Gastrocnemius medialis (tissue), 4 donors: ENCODE measurements around the gene ABHD17A. TPM values are rescaled to one million over a fixed set of nuclear protein-coding genes. Genes with fewer than 3 reads are reported as not detected.
"Not testable (repeated sequence)": the region's sequence is repeated elsewhere in the genome, so short reads cannot be mapped to it uniquely, and the experiment has no call there.

ENCODE experiments used
- ATAC-seq, 2 donors: fragments of 150-250 bp; one replicate each; pipeline ENCODE4 v1.9.1; 2016
- DNase-seq, 2 donors: peaks; one replicate each; pipeline ENCODE4 v3.0.0-alpha.2; 2019
- H3K27ac ChIP-seq, 4 donors: fragments of 200-600 bp; sonication (generic); 1 replicate in 1 of 4; 2 replicates in 3 of 4; pipeline ENCODE4 v1.5.1; 2016 to 2018; ENCODE audit warnings: mild to moderate bottlenecking in 2 of 4, moderate library complexity in 1 of 4
- H3K27me3 ChIP-seq, 3 donors: fragments of 200-600 bp; sonication (generic) in 2 of 3; 1 replicate in 1 of 3; 2 replicates in 2 of 3; pipeline versions ENCODE4 v1.5.1 to v1.6.0; 2016 to 2019; ENCODE audit warnings: mild to moderate bottlenecking in 1 of 3, moderate library complexity in 1 of 3
- H3K36me3 ChIP-seq, 2 donors: fragments of 200-600 bp; sonication (generic) in 1 of 2; one replicate each; pipeline ENCODE4 v1.5.1; 2017 to 2018
- H3K4me1 ChIP-seq, 2 donors: fragments of 200-600 bp; sonication (generic) in 1 of 2; one replicate each; pipeline ENCODE4 v1.5.1; 2016 to 2017; ENCODE audit warnings: mild to moderate bottlenecking in 2 of 2
- H3K4me3 ChIP-seq, 4 donors: fragments of 200-600 bp; sonication (generic) in 3 of 4; 1 replicate in 1 of 4; 2 replicates in 3 of 4; pipeline ENCODE4 v1.5.1; 2016 to 2019; ENCODE audit warnings: mild to moderate bottlenecking in 2 of 4
- H3K9me3 ChIP-seq, 3 donors: fragments of 200-600 bp; sonication (generic) in 2 of 3; 1 replicate in 1 of 3; 2 replicates in 2 of 3; pipeline ENCODE4 v1.5.1; 2016 to 2019
- POLR2A ChIP-seq, 2 donors: fragments of 450-650 bp; IDR thresholded peaks; one replicate each; pipeline ENCODE4 v1.6.1; 2017; ENCODE audit warnings: antibody characterized with exemption in 2 of 2, mild to moderate bottlenecking in 2 of 2, moderate library complexity in 2 of 2
- in situ Hi-C, 4 donors: fragments of 200-750 bp; cut with MboI; loops; one replicate each; pipeline versions ENCODE4 v1.15.0 to v1.8.0; 2017; ENCODE audit warnings: low sequenced_read_pairs in 4 of 4
- intact Hi-C: fragments of 100-400 bp; cut with DNase I; formaldehyde crosslinking; loops from one replicate; pipeline ENCODE4 v1.15.1; 2023; ENCODE audit warnings: low total_unique reads
- total RNA-seq, 4 donors: library from RNA; depleted of rRNA; stranded (reverse); fragments of >200 nt; gene quantifications; one replicate each; pipeline versions ENCODE4 v1.1.0 to v1.2.3, GENCODE V29; 2016
- TF ChIP-seq, protein P1 (sequence below), 5 experiments: fragments of 450-650 bp in 3 of 5; fragments of 200-600 bp in 2 of 5; sonication (generic) in 2 of 5; IDR thresholded peaks in 4 of 5; conservative IDR thresholded peaks in 1 of 5; 1 replicate in 4 of 5; 2 replicates in 1 of 5; pipeline ENCODE4 v1.5.1; 2016 to 2019; ENCODE audit warnings: antibody characterized with exemption in 5 of 5, mild to moderate bottlenecking in 3 of 5, moderate library complexity in 3 of 5

ABHD17A gene
- 10 to 100 TPM; 49.4 to 87.7 (median 70.8) TPM for total RNA-seq

DNA sequence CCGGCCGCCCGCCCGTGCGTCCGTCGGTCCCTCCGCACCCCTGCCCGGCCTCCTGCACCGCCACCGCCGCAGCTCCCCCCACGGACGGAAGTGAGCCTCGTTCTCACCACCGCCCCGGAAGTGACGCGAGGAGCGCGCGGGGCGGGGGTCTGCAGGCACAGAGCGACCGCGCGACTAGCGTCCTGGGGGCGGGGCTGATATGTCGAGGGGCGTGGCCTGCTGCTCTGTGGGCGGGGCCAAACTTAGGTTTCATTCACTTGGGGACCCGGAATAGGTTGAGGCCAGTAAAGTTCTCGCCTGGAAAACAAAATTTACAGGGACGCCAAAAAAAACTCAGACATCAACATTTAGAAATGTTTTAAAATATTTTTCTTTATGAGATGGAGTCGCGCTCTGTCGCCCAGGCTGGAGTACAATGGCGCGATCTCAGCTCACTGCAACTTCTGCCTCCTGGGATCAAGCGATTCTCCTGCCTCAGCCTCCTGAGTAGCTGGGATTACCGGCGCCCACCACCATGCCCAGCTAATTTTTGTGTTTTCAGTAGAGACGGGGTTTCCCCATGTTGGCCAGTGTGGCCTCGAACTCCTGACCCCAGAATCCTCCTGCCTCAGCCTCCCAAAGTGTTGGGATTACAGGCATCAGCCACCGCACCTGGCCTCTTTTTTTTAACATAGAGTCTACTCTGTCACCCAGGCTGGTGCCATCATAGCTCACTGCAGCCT lies at the start of gene ABHD17A:
ABHD17A (minus strand) TSS at position 99 of the 722 bp plus-strand sequence. CDS start 3,930 bp downstream, outside the sequence.
- H3K4me1 ChIP-seq = peaks cover 25 to 34% of the 10 kb centered on the region in 2 donors
- intact Hi-C loops = not testable (repeated sequence)
- peak; percentile 72 to 82 for TF ChIP-seq POLR2A (IDR thresholded peaks at IDR 0.05)

DNA sequence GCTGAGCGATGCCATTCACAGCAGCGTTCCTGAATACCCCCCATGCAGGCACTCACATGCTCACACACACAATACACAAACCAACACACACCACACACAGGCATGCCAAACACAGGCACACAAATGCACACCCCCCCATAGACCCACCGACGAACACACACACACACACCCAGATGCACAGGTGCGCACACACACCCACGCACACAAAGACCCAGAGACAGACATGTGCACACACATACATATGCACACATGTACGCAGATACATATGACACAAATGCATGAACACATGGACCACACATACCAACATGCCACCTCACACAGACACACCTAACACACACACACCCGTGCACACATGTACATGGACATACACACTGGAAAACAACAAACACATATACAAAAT lies 48.6 kb upstream of the ABHD17A start:
- no peak overlapping the region for H3K27ac ChIP-seq
- intact Hi-C loops = no loop called here
- peaks cover 15 to 17% of the 10 kb centered on the region in 2 donors for H3K4me1 ChIP-seq
- ATAC-seq (no peak), DNase-seq (no peak)
- no peak overlapping the region for H3K4me3 ChIP-seq
- no peaks in the 10 kb centered on the region for H3K36me3 ChIP-seq
- H3K27me3 ChIP-seq = no peaks in the 10 kb centered on the region
- TF ChIP-seq POLR2A (IDR thresholded peaks at IDR 0.05) = no peak
- TF ChIP-seq, protein P1, sequence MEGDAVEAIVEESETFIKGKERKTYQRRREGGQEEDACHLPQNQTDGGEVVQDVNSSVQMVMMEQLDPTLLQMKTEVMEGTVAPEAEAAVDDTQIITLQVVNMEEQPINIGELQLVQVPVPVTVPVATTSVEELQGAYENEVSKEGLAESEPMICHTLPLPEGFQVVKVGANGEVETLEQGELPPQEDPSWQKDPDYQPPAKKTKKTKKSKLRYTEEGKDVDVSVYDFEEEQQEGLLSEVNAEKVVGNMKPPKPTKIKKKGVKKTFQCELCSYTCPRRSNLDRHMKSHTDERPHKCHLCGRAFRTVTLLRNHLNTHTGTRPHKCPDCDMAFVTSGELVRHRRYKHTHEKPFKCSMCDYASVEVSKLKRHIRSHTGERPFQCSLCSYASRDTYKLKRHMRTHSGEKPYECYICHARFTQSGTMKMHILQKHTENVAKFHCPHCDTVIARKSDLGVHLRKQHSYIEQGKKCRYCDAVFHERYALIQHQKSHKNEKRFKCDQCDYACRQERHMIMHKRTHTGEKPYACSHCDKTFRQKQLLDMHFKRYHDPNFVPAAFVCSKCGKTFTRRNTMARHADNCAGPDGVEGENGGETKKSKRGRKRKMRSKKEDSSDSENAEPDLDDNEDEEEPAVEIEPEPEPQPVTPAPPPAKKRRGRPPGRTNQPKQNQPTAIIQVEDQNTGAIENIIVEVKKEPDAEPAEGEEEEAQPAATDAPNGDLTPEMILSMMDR (IDR thresholded peaks at IDR 0.05 in 4 of 5, conservative IDR thresholded peaks at IDR 0.05 in 1 of 5) = no peak
- in situ Hi-C loops = loop anchor here in 2 of 4 donors (10.0 kb wide), 2 partner anchors 131 to 141 kb away; no protein-coding TSS in a partner anchor
- no peaks in the 10 kb centered on the region for H3K9me3 ChIP-seq

More for the DNA sequence above, at the start of gene ABHD17A:
- H3K27me3 ChIP-seq, in situ Hi-C loops, H3K36me3 ChIP-seq, H3K9me3 ChIP-seq: not testable (repeated sequence)
- ATAC-seq (peak; percentile 89 to 96), DNase-seq (peak; percentile 82 to 89)
- H3K27ac ChIP-seq = peak within 1 kb of the TSS; percentile 74 to 86 (median 84)
- peak within 1 kb of the TSS; percentile 78 to 98 (median 90) for H3K4me3 ChIP-seq

DNA sequence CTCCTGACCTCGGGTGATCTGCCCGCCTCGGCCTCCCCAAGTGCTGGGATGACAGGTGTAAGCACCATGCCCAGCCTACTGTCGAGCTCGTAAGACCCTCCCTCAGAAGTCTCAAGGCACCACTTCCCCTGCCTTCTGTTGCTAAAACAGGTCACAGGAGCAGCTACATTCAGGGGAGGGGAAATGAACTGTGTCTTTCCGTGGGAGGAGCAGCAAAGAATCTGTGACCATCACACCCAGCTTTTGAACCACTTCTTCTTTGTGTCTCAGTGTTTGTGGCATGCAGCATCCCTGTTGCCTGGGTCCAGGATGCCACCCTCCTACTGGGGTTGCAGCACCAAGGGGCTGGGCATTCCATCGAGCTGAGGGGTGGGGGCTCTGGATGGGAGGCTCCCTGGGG lies 47.9 kb upstream of the ABHD17A start:
- ATAC-seq (no peak), DNase-seq (no peak)
- Histone ChIP-seq H3K4me1 (peaks cover 16 to 19% of the 10 kb centered on the region in 2 donors), H3K27ac (no peak overlapping the region), H3K36me3 (no peaks in the 10 kb centered on the region), H3K9me3 (no peaks in the 10 kb centered on the region), H3K27me3 (no peaks in the 10 kb centered on the region), H3K4me3 (no peak overlapping the region)
- in situ Hi-C loops = loop anchor here in 2 of 4 donors (10.0 kb wide), 2 partner anchors 132 to 142 kb away; no protein-coding TSS in a partner anchor
- TF ChIP-seq, protein P1 (IDR thresholded peaks at IDR 0.05 in 4 of 5, conservative IDR thresholded peaks at IDR 0.05 in 1 of 5) = no peak
- TF ChIP-seq POLR2A (IDR thresholded peaks at IDR 0.05) = no peak
- intact Hi-C loops = no loop called here

DNA sequence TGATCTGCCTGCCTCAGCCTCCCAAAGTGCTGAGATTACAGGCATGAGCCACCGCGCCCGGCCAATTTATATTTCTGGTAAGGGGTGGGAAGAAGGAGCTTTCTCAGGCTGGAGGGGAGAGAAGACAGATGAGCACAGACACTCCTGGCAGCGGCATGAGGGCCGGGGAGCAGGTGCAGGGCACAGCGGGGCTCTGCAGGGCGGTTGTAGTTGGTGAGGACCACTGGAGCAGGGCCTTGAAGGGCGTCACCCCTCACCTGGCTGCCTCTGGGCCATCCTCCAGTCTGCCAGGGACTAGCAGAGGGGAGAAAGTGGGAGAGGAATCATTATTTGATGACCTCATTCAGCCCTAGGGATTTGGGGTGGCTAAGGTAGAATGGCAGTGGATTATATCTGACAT lies 47.1 kb upstream of the ABHD17A start:
- DNase-seq = no peak
- in situ Hi-C loops = loop anchor here in 2 of 4 donors (10.0 kb wide), 2 partner anchors 132 to 142 kb away; no protein-coding TSS in a partner anchor

DNA sequence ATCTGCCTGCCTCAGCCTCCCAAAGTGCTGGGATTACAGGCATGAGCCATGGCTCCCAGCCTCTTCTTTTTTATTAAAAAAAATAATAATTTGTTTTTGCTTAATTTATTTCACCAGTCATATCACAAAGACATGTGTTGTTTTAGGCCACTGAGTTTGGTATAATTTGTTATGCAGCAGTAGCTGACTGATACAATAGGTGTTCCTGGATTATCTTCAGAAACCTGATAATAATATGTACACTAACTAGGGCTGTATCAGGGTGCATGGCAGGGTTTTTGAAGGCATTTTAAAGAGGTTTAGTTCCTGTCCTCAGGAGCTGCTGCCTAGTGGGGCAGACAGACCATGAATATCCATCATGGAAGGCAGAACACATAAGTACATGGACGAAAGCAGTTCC lies 46.1 kb upstream of the ABHD17A start:
- Histone ChIP-seq H3K9me3 (no peaks in the 10 kb centered on the region), H3K4me1 (peaks cover 16 to 19% of the 10 kb centered on the region in 2 donors), H3K36me3 (no peaks in the 10 kb centered on the region), H3K4me3 (no peak overlapping the region), H3K27me3 (no peaks in the 10 kb centered on the region), H3K27ac (no peak overlapping the region)
- ATAC-seq = no peak
- no peak for TF ChIP-seq POLR2A (IDR thresholded peaks at IDR 0.05)
- TF ChIP-seq, protein P1 (IDR thresholded peaks at IDR 0.05 in 4 of 5, conservative IDR thresholded peaks at IDR 0.05 in 1 of 5) = no peak
- in situ Hi-C loops (loop anchor here in 2 of 4 donors (10.0 kb wide), 2 partner anchors 133 to 143 kb away; no protein-coding TSS in a partner anchor), intact Hi-C loops (no loop called here)
- no peak for DNase-seq

More for the DNA sequence above, 47.1 kb upstream of the ABHD17A start:
- no peak overlapping the region for H3K27ac ChIP-seq
- no peak for TF ChIP-seq POLR2A (IDR thresholded peaks at IDR 0.05)
- TF ChIP-seq, protein P1 (IDR thresholded peaks at IDR 0.05 in 4 of 5, conservative IDR thresholded peaks at IDR 0.05 in 1 of 5) = no peak
- no peaks in the 10 kb centered on the region for H3K9me3 ChIP-seq
- H3K4me3 ChIP-seq = no peak overlapping the region
- H3K4me1 ChIP-seq = peaks cover 16 to 19% of the 10 kb centered on the region in 2 donors
- no peak for ATAC-seq
- intact Hi-C loops = no loop called here
- H3K27me3 ChIP-seq = no peaks in the 10 kb centered on the region
- no peaks in the 10 kb centered on the region for H3K36me3 ChIP-seq
